GM12872 (cell line): Measurements from ENCODE around the gene MORN1.

Experiments used
- TF ChIP-seq, protein P1 (sequence below): IDR thresholded peaks from 3 replicates; pipeline ENCODE4 v1.5.1; 2011; ENCODE audit warnings: low read depth, mild to moderate bottlenecking, low read length, moderate library complexity; ENCODE audit not compliant: insufficient read depth

The MORN1 gene

DNA sequence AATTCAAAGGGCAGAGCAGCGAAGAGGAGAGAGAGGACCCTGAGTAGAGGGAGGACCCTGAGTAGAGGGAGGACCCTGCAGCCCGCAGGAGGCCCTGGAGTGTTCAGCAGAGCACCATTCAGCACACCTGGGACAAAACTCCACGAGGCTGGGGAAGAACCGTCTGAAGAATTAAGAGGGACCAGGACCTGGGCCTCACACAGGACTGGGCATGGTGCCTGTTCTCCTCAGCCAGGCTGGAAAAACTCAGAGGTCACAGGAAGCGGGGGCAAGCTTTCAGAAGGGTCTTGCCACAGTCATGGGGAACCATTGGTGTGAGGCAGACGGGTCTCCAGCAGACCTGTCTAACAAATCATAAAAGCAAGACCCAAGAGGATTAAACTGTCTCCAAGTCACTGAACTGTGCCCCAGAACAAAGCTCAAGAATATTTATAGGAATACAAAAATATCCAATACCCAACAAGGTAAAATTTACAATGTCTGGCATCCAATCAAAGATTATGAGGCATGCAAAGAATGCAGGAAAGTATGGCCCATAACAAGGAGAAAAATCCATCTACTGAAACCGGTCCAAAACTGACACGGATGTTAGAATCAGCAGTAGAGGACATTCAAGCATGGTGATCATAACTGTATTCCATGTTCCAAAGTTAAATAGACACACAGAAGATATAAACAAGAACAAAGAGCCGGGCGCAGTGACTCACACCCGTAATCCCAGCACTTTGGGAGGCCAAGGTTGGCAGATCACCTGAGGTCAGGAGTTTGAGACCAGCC is 30.6 kb downstream of the MORN1 start:
- TF ChIP-seq, protein P1, sequence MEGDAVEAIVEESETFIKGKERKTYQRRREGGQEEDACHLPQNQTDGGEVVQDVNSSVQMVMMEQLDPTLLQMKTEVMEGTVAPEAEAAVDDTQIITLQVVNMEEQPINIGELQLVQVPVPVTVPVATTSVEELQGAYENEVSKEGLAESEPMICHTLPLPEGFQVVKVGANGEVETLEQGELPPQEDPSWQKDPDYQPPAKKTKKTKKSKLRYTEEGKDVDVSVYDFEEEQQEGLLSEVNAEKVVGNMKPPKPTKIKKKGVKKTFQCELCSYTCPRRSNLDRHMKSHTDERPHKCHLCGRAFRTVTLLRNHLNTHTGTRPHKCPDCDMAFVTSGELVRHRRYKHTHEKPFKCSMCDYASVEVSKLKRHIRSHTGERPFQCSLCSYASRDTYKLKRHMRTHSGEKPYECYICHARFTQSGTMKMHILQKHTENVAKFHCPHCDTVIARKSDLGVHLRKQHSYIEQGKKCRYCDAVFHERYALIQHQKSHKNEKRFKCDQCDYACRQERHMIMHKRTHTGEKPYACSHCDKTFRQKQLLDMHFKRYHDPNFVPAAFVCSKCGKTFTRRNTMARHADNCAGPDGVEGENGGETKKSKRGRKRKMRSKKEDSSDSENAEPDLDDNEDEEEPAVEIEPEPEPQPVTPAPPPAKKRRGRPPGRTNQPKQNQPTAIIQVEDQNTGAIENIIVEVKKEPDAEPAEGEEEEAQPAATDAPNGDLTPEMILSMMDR = no peak

DNA sequence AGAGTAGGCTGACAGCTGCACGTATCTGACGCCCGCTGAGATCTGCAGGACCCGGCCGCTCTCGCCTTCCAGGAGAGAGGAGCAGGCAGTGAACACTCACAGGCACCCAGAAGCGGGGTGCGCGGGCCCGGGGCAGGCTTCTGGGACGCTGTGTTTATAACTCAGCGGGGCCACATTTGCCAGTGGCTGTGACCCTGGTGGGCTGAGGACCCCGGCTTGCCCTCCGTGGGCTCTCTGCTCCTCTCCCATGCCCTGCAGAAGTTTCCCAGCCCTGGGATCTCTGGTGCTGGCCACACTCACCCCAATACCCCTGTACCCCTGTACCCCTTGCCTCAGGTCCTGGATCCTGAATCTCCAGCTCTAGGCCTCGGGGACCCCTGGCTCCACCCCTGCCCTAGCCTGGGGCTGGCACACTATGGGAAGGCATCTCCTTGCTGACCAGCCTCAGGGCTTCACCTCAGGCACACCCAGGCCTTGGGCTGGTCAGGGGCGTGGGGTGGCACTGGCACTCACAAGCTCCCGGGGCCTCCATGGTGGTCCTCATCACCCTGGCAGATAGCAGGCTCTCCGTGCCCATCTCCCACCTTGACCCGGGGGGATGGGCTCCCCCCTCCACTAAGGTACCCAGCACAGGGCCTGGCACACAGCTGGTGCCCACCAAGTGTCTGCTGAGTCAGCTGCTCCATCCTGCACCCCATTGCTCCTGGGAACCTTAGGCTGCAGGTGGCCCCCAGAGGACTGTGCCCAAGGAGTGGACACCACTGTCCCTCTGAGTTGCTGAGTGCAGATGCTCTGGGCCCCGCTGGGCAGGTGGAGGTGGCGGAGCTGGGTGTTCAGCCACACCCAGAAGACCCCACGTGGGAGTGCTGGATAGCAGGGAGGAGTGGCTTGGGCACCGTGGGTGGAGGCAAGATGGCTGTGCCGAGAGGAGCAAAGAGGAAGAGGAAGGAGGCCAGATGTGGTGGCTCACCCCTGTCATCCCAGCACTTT is 32.4 kb downstream of the MORN1 start:
- TF ChIP-seq, protein P1 = no peak

DNA sequence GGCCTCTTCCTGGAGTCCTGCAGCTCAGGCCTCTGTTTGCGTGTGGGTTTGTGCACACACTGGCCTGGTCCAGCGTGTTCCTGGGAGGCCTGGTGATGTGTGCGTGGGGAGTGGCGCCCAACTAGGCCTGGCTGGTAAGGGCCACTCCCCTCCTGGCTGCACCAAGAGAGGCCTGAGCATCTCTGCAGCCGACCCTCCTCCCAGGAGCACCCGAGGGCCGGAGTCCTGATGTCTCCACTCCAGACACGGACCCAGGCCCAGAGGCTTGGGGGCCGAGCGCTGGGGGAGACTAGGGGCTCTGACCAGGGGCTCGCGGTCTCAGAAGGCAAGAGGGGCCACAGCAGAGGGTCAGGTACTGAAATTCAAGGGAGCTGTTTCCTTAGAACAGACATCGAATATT is 33.3 kb downstream of the MORN1 start:
- TF ChIP-seq, protein P1 = no peak

DNA sequence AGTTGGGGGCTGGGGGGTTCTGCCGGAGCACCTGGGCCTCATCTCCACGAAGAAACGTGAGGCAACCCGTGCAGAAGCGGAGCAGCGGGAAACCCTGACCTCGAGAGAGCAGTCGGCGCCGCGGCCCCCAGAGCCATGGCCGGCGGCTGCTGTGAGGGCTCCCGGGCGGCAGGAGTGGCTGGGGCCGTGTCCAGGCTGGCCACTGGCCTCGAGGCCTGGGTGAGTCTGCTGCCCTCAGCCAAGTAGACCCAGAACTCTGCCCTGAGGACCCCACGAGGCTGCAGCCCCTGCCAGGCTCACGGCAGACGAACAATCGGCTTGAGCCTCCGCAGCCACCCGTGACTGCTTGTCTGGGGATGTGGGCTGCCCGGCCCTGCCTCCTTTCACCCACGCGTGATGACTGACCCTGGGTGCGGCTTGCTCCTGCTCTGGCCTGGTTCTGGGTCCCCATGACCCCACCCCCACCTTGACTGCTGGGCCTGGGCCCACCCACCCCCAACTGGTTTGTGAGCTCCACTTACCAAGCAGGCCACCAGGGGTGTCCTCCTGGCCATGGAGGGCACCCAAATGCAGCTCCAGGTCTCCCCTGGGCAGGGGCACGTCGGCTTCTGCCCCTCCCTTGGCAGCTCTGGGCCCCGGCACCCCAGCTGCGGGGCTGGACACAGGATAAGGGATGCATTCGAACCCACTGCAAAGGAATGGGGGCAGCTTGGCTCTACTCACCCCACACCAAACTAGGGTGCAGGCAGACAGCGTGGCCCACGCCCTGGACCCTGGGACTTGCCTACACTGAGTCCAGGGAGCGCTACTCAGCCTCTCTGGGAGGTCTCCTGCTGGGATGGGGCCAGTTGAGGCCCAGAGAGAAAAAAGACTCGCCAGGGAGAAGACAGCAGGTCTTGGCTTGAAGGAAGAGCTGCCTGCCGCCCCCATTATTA is 34.2 kb downstream of the MORN1 start:
- TF ChIP-seq, protein P1 = no peak

DNA sequence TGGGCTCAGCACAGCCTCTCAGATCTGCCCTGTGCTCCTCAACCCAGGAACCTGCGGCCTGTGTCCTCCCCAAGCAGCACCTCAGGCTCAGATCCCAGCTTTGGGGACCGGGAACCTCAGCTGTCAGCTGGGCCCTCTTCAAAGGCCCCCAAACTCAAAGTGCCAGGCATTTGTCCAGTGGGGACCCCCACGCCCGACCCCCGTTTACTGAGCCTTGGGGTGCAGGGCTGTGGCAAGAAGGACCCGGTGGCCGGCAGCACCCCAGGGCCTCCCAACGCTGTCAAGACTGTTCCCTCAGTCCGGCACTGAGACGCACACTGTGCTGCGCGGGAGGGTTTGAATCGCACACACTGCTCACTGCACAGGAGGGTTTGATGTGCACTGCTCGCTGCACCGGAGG is 35.0 kb downstream of the MORN1 start:
- TF ChIP-seq, protein P1 = no peak

DNA sequence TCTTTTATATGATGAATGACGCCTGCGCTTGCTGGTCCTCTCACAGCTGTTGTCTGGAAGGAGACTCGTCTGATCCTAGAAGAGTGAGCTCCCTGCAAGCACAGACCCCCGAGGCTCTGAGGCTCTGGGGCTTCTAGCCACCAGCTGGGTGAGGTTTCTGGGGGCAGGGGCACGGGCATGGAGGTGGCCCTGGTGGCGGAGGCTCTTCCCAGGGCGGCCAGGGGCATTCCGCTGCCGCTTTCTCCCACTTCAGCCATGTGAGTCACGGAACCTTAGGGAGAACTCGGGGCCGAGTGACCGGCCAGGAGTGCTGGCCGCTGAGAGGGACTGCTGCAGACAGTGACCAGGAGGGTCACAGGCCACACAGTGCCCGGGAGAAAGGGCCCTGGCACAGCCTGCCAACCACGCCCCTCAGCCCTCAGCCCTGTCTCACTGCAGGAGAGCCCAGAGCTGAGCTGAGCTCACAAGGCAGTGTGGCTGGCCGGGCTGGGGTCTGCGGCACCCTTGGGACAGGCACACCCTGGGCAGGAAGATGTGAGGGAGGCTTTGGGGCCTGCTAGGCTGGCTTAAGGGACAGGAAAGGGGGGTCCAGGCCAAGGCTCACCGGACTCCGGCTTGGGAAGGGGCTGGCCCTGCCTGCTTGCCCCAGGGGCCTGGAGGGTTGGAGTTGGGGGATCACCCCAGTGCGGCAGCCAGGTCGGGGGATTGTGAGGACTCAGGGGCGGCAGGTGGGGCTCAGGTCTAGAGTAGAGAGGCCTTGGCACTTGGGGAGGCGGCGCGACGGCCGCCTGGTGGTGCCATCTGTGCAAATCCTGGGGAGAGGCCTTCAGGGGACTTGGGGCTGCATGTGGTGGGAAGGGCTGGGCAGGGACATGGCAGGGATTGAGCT is 35.7 kb downstream of the MORN1 start:
- TF ChIP-seq, protein P1 = no peak
